OCI-LY1 (cell line): ENCODE results near the gene OPN4.

Experiments
- EZH2 ChIP-seq: fragments of 200-600 bp; sonication (generic), shearing (Covaris generic); IDR thresholded peaks from 2 replicates; pipeline ENCODE4 v1.8.0; 2017; ENCODE audit warnings: borderline replicate concordance, mixed run types, mild to moderate bottlenecking, antibody characterized with exemption, low read length, moderate library complexity, mixed read lengths
- TF ChIP-seq, protein P1 (sequence below): fragments of 200-600 bp; sonication (generic), shearing (Covaris generic); IDR thresholded peaks from 2 replicates; pipeline ENCODE4 v1.5.1; 2017; ENCODE audit warnings: mild to moderate bottlenecking, antibody characterized with exemption, low read length, moderate library complexity, mixed read lengths

GRCh38 chr10:86653379-86653778, 968 bp upstream of the OPN4 start:
- TF ChIP-seq EZH2: no peak
- TF ChIP-seq, protein P1, sequence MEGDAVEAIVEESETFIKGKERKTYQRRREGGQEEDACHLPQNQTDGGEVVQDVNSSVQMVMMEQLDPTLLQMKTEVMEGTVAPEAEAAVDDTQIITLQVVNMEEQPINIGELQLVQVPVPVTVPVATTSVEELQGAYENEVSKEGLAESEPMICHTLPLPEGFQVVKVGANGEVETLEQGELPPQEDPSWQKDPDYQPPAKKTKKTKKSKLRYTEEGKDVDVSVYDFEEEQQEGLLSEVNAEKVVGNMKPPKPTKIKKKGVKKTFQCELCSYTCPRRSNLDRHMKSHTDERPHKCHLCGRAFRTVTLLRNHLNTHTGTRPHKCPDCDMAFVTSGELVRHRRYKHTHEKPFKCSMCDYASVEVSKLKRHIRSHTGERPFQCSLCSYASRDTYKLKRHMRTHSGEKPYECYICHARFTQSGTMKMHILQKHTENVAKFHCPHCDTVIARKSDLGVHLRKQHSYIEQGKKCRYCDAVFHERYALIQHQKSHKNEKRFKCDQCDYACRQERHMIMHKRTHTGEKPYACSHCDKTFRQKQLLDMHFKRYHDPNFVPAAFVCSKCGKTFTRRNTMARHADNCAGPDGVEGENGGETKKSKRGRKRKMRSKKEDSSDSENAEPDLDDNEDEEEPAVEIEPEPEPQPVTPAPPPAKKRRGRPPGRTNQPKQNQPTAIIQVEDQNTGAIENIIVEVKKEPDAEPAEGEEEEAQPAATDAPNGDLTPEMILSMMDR: no peak
